ENCODE results near the gene RARB.

Gene RARB

DNA sequence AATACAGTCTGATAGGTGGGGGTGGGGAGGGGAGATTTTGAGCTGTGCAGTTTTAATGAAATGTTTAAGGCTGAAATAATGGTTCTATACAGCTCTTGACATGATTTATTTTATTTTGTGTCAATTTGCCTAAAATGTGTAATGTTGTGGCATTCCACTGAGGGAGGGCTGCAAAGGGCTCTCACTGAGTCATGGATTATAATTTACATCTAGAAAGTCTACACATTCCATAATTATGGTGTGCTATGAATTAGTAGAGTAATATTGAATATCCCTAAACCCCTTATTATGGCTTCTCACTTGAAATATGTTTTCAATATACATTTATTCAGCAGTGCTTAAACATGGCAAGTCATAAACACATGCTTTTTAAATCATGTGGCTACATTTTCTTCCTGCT, 103.9 kb downstream of the RARB start:
- no peak for DNase-seq (ENCODE audit: low spot score)
- no peak overlapping the region for H3K27ac ChIP-seq
- TF ChIP-seq CTCF (IDR thresholded peaks at IDR 0.05) = no peak
- H3K4me3 ChIP-seq = no peak overlapping the region

GRCh38 chr3:25532431-25533162, 104.5 kb downstream of the RARB start:
- Histone ChIP-seq H3K27ac (no peak overlapping the region), H3K4me3 (no peak overlapping the region)
- no peak for DNase-seq (ENCODE audit: low spot score)
- TF ChIP-seq CTCF (IDR thresholded peaks at IDR 0.05) = no peak

DNA sequence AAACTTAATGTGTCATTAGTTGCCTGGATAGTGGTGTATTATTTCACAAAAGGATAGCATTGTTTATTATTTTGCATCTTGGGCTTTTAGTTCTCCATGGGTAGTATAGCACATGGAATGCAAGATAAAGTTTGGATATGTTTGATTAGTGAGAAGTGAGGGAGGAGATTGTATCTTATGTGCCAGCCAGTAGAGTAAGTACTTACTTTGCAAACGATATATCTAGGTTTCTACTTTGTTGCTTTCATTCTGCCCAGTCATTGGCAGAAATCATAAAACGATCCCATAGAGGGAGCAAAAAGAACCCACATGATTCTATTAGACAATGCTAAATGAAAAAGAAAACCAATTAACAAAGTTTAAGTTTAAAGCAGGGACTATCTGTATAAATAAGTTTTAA, 105.3 kb downstream of the RARB start:
- no peak for DNase-seq (ENCODE audit: low spot score)
- TF ChIP-seq CTCF (IDR thresholded peaks at IDR 0.05) = no peak
- no peak overlapping the region for H3K27ac ChIP-seq

DNA sequence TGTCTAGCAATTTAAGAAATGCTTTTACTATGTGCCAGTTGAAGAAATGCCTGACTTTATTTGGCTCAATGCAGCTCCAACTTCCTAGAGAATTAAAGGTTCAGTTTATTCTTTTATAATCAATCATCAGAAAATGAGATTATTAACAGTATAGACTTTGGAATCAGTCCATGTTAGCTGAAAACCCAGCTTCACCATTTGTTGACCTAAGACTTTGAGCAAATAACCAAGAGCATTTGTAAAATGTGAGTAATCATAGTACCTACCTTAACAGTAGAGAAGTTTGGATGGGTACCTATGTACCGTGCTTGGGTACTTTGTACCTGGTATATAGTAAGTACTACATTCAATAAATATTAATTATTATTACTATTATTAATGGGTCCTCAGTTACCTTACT, 105.9 kb downstream of the RARB start:
- Histone ChIP-seq H3K27ac (no peak overlapping the region), H3K4me3 (no peak overlapping the region)
- DNase-seq (ENCODE audit: low spot score) = no peak
- TF ChIP-seq CTCF (IDR thresholded peaks at IDR 0.05) = no peak

More for the DNA sequence above, 105.3 kb downstream of the RARB start:
- no peak overlapping the region for H3K4me3 ChIP-seq

GRCh38 chr3:25536521-25537391, 108.7 kb downstream of the RARB start:
- no peak overlapping the region for H3K4me3 ChIP-seq
- no peak for DNase-seq (ENCODE audit: low spot score)
- H3K27ac ChIP-seq = no peak overlapping the region
- no peak for TF ChIP-seq CTCF (IDR thresholded peaks at IDR 0.05)

DNA sequence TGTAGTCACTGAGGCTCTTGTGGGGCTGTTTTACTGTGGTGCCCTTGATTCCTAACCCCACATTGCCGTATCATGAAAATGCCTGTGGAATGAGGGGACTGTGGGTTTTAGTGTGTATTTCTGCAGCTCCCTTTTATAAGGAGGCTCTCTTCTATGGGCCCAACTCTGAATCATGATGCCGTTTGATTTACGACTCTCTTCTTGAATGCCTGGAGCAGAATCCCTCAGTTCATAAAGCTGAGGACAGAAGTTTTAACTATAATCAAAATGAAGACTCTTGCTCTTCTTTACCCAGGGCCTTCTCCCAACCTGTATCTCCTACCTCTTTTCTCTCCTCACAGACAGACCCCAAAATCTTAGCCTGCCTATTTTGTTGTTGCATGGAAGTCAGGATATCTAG, 109.5 kb downstream of the RARB start:
- no peak for TF ChIP-seq CTCF (IDR thresholded peaks at IDR 0.05)
- Histone ChIP-seq H3K27ac (no peak overlapping the region), H3K4me3 (no peak overlapping the region)
- DNase-seq (ENCODE audit: low spot score) = no peak

Data from coronary artery (tissue), 2 donors.